Measurements from ENCODE around the gene ZFP14.
"Not testable (repeated sequence)": the region's sequence is repeated elsewhere in the genome, so short reads cannot be mapped to it uniquely, and the experiment has no call there.

Gene ZFP14

DNA sequence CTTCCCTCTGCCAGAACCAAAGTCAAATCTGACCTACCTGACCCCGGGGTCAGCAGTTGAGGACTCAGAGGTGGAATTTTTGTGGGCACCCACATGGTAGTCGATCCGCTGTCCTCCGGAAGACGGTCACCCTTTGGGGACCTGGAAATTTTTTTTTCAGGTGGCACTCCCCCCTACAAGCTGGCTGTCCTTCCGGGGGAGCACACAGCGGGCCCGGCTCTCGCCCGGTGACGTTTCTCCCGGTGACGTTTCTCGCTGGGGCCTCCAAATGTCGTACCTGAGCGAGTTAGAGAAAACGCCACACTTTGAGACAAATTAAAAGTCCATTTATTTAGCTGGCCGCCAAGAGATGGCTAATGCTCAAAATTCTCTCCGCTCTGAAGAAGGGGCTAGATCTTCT is 48.8 kb downstream of the ZFP14 start:
- no peak for DNase-seq

DNA sequence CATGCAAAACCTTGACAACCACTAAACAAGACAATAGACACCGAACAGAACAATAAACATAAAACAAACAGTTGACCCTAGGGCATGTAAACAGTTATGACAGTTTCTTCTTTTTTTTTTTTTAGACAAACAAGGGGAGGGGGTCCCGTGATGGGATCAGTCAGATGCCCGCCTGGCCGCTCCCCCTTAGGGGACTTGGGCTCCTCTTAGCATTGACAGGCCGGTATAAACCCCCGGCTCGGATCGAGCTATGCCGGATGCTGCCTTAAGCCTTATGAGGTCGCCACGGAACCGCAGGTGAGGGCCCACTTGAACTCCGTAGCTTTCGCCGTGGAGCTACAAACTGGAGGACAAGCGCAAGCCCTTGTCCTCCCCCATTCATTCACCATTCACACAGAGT is 49.5 kb downstream of the ZFP14 start:
- DNase-seq: not testable (repeated sequence)

DNA sequence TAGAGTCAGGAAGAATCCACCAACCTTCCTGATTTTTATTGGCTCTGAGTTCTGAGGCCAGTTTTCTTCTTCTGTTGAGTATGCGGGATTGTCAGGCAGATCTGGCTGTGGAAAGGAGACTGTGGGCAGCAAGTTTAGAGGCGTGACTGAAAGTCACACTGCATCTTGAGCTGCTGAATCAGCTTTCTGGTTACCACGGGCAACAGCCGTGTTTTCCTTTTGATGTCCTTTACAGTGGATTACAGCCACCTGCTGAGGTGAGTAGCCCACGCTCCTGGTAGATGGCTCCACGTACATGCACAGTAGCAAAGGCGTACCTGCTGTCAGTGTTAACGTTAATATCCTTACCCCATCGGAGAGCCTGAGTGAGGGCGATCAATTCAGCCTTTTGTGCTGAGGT is 52.4 kb downstream of the ZFP14 start:
- DNase-seq: not testable (repeated sequence)

DNA sequence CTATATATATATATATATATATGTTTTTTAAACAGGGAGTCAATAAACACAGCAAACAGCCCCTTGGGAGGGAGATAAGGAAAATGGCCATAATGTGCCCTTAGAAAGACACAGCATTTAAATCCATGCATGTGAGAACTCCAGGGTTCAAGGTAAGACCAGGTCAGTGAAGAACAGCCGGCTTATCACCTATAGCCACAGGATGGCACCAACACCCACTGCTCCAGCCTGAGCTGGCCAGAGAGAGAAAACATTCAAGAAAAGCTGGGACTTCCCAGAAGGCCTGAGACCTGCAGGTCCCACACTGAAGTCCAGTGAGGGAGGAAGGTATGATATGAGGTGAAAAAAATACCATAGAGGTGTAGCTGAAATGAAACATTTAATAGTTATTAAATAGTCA is 63.8 kb downstream of the ZFP14 start:
- not testable (repeated sequence) for DNase-seq

DNA sequence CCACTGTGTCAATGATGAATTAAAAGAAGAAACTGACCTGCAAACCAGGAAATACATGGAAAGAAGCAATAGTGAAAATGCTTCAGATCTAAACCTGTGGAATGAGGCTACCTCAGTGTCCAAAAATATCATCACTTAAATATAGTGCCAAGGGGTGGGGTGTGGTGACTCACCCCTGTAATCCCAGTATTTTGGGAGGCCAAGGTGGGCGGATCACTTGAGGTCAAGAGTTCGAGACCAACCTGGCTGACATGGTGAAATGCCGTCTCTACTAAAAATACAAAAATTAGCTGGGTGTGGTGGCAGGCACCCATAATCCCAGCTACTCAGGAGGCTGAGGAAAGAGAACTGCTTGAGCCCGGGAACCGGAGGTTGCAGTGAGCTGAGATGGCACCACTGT is 64.9 kb downstream of the ZFP14 start:
- not testable (repeated sequence) for DNase-seq

DNA sequence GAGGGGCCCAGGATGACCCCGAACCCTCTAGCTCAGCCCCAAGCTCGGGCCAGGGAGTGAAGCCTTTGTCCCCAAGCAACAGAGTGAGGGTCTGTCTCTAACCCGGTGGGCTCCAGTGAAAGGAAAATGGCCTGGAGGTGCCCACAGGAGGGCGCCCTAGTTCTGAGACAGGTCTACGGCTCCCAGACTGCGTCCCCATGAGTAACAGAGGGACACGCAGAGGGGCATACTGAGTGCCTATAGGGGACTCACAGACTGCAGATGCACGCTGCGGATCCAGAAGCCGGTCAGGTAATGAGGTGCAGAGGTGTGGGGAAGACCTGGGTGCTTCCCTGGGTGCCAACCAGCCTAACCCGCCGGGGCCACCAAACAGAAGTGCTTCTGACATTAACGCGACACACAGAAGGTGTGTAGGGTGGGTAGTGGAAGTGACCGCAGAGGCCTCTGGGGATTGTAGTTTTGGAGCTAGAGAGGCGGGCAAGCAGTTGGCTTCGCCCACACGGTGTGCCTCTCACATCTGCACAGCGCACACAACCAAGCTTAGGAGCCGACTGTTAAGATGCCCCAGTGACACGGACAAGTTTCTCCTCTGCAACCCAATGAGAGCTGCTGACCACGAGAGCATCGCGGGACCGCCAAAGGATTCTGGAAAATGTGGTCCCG is 67.8 kb downstream of the ZFP14 start:
- not testable (repeated sequence) for DNase-seq

DNA sequence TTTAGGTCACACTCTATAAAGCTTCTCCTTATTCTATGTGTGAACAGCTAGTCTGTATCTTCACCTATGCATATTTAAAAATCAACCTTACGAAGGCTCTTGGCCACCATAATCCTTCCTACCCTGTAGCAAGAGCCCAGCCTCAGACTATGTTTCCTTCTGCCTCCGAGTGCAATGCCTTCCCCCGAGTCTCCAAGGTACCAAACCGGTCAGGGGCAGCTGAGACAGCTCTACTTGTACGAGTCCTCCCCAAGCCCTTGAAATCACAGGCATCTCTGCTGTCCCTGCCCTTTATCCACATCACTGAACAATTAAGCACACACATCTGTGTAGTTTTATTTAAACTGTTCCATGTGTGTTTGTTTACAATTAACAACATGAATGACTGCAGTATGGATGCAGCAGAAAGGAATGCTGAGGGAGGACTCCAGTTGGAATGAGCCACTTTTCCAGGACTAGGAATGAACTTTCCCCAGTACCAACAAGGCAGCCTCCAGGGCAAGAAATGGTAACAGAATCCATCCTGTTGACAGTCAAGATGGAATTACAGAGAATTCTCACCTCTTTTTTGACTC is 68.5 kb downstream of the ZFP14 start:
- DNase-seq: not testable (repeated sequence)

DNA sequence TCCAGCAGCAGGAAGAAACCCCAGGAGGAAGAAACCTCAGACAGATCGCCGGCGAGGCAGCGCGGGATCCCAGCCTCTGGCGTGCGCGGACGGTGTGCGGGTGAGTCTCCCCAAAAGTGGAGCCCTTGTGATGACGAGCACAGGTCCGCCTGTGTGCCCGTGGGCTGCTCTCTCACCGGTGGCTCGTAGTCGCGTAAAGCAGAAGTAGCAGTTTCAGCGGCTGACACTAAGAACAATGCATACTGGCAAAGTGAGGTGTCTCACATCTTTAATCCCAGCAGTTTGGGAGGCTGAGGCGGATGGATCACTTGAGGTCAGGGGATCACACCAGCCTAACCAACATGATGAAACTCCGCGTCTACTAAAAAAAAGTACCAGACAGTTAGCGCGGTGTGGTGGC is 69.2 kb downstream of the ZFP14 start:
- not testable (repeated sequence) for DNase-seq

DNA sequence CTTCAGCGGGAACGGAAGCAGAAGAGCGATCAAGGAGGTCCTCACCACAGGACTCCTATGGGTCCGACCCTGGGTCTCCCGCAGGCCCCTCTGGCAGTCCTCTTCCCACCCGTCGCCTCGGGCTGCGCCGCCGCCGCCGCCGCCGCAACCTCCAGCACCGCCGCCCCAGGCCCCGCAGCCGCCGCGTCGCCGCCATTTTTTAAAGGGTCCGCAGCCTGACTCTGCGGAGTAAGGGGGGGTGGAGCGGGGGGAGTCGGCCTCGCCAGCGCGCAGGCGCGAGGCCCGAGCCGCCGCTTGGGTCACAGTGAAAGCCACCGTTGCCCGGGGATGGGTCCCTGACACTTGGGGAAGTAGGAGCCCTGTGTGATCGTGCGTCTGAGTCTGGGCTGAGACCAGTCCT is 69.7 kb downstream of the ZFP14 start:
- DNase-seq: not testable (repeated sequence)

DNA sequence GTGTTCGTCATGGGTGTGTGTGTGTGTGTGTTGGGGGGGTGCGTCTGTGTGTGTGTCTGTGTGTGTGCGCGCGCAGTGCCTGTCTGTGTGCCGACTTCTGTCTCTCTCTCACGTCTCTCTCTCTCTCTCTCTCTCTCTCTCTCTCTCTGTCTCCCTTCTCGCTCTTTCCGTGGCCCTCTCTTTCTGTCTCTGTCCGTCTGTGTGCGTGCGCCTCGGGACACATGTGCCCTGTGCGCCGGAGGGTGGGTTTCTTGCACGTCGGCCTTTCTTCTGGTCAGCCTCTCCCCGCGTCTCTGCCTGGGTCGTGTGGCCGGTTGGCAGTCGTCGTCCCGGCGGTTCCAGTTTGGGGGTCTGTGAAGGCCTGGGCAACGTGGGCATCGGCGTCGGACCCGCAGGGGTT is 86.7 kb downstream of the ZFP14 start:
- not testable (repeated sequence) for DNase-seq
